NCI-H2081 (cell line): Measurements from ENCODE around the gene ELF2.
A peak's percentile ranks its signal among the peaks of the same experiment; 100 is the strongest.
"Not testable (repeated sequence)": the region's sequence is repeated elsewhere in the genome, so short reads cannot be mapped to it uniquely, and the experiment has no call there.

ENCODE experiments used
- DNase-seq, 2 experiments: peaks; one replicate each; lab custom pipeline; 2025; lab: John Stamatoyannopoulos, UW

The ELF2 gene

GRCh38 chr4:139188648-139189416 is 11.8 kb upstream of the ELF2 start:
- DNase-seq = no peak

- no peak for DNase-seq
Observed at GRCh38 chr4:139184129-139184528, 7.1 kb upstream of the ELF2 start.

GRCh38 chr4:139177869-139178619 is 1.0 kb upstream of the ELF2 start:
- peak; percentile 91 to 92 for DNase-seq

GRCh38 chr4:139176302-139177048 is 543 bp downstream of the ELF2 start:
- DNase-seq = peak; percentile 53 to 74

- peak; percentile 20 to 37 for DNase-seq
Observed at GRCh38 chr4:139175646-139176301, 1.2 kb downstream of the ELF2 start.

GRCh38 chr4:139171876-139172691 is 4.9 kb downstream of the ELF2 start:
- DNase-seq = peak; percentile 4 to 54

- no peak for DNase-seq
Observed at GRCh38 chr4:139170932-139171331, 6.1 kb downstream of the ELF2 start.

GRCh38 chr4:139167774-139168444 is 9.1 kb downstream of the ELF2 start:
- DNase-seq = no peak

GRCh38 chr4:139164731-139165130 is 12.3 kb downstream of the ELF2 start:
- no peak for DNase-seq

GRCh38 chr4:139163806-139164206 is 13.2 kb downstream of the ELF2 start:
- DNase-seq = no peak

GRCh38 chr4:139157977-139158376 is 19.0 kb downstream of the ELF2 start:
- DNase-seq = not testable (repeated sequence)

GRCh38 chr4:139154952-139155557 is 22.0 kb downstream of the ELF2 start:
- no peak for DNase-seq

GRCh38 chr4:139154538-139154937 is 22.5 kb downstream of the ELF2 start:
- DNase-seq = no peak

- DNase-seq = no peak
Observed at GRCh38 chr4:139154134-139154421, 22.9 kb downstream of the ELF2 start.

GRCh38 chr4:139153411-139154133 is 23.4 kb downstream of the ELF2 start:
- no peak for DNase-seq

GRCh38 chr4:139152249-139152648 is 24.8 kb downstream of the ELF2 start:
- no peak for DNase-seq

GRCh38 chr4:139146926-139147629 is 29.9 kb downstream of the ELF2 start:
- DNase-seq = no peak

- DNase-seq = no peak
Observed at GRCh38 chr4:139145552-139145932, 31.5 kb downstream of the ELF2 start.

GRCh38 chr4:139144911-139145551 is 32.0 kb downstream of the ELF2 start:
- DNase-seq = no peak
